ENCODE results near the gene CACNA1D. TPM values are rescaled to one million over a fixed set of nuclear protein-coding genes. Genes with fewer than 3 reads are reported as not detected.
"Not testable (repeated sequence)": the region's sequence is repeated elsewhere in the genome, so short reads cannot be mapped to it uniquely, and the experiment has no call there.

The CACNA1D gene
- total and polyA plus RNA-seq, 2 donors (not counting 1 experiment from before 2014, with no cell fraction given): 0.17 to 0.37 TPM

GRCh38 chr3:53570081-53570480 is 75.7 kb downstream of the CACNA1D start:
- Histone ChIP-seq H3K4me3 (replicated peaks in 1 of 4; ENCODE audit: control extremely low read depth in 1 of 4, insufficient read depth in 1 of 4, low read depth in 3 of 4, low read length in 4 of 4) (no peak overlapping the region), H3K27me3 (ENCODE audit: control insufficient read depth, insufficient read depth, low read length) (no peaks in the 10 kb centered on the region), H3K9ac (ENCODE audit: insufficient read depth, low read length) (no peak overlapping the region), H3K4me2 (ENCODE audit: extremely low read depth, insufficient read depth, low read length) (no peak overlapping the region), H3K9me3 (ENCODE audit: control insufficient read depth, insufficient read depth, low read depth, low read length) (no peaks in the 10 kb centered on the region), H4K20me1 (ENCODE audit: control insufficient read depth, extremely low read depth, insufficient read depth, low read length) (no peaks in the 10 kb centered on the region), H3K79me2 (ENCODE audit: control insufficient read depth, insufficient read depth, low read length) (no peaks in the 10 kb centered on the region), H3K36me3 (ENCODE audit: control insufficient read depth, insufficient read depth, low read length) (no peaks in the 10 kb centered on the region), H3K4me1 (ENCODE audit: control insufficient read depth, extremely low read depth, insufficient read depth, low read length) (no peaks in the 10 kb centered on the region), H2AFZ (ENCODE audit: low read length) (no peak overlapping the region), H3K27ac (ENCODE audit: insufficient read depth, low read length) (no peak overlapping the region)
- peak in 1 of 2 donors; percentile 3 for DNase-seq (ENCODE audit: low read depth in 2 of 2)
- TF ChIP-seq EZH2 (IDR thresholded peaks at IDR 0.05; ENCODE audit: low read length, missing control alignments): no peak
- TF ChIP-seq, protein P1, sequence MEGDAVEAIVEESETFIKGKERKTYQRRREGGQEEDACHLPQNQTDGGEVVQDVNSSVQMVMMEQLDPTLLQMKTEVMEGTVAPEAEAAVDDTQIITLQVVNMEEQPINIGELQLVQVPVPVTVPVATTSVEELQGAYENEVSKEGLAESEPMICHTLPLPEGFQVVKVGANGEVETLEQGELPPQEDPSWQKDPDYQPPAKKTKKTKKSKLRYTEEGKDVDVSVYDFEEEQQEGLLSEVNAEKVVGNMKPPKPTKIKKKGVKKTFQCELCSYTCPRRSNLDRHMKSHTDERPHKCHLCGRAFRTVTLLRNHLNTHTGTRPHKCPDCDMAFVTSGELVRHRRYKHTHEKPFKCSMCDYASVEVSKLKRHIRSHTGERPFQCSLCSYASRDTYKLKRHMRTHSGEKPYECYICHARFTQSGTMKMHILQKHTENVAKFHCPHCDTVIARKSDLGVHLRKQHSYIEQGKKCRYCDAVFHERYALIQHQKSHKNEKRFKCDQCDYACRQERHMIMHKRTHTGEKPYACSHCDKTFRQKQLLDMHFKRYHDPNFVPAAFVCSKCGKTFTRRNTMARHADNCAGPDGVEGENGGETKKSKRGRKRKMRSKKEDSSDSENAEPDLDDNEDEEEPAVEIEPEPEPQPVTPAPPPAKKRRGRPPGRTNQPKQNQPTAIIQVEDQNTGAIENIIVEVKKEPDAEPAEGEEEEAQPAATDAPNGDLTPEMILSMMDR (conservative IDR thresholded peaks at IDR 0.05 in 1 of 2, IDR thresholded peaks at IDR 0.05 in 1 of 2; ENCODE audit: low read depth in 1 of 2, low read length in 2 of 2): no peak

DNA sequence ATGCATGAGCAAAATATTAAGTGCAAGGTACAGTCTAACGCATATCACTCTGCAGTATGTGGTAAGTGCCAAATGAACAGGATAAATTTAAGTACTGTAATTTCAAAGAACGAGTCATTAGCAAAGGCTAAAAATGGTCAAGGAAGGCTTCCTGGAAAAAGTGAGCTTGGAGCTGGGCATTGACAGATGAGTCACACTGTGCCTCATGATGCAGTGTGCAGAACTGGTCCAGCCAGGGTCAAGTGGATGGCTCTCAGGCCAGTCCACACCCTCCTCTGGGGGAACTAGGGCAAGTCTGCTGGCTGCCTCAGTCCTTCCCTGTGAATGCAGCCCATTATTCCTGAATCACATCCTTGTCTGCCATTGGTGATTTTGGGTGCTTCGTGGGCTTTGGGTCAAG is 76.3 kb downstream of the CACNA1D start:
- H3K27ac ChIP-seq (ENCODE audit: insufficient read depth, low read length): no peak overlapping the region
- no peaks in the 10 kb centered on the region for H3K4me1 ChIP-seq (ENCODE audit: control insufficient read depth, extremely low read depth, insufficient read depth, low read length)
- H3K9ac ChIP-seq (ENCODE audit: insufficient read depth, low read length): no peak overlapping the region
- no peaks in the 10 kb centered on the region for H3K36me3 ChIP-seq (ENCODE audit: control insufficient read depth, insufficient read depth, low read length)
- no peak overlapping the region for H2AFZ ChIP-seq (ENCODE audit: low read length)
- no peak overlapping the region for H3K4me3 ChIP-seq (replicated peaks in 1 of 4; ENCODE audit: control extremely low read depth in 1 of 4, insufficient read depth in 1 of 4, low read depth in 3 of 4, low read length in 4 of 4)
- DNase-seq (ENCODE audit: low read depth in 2 of 2): peak; percentile 25 to 36
- no peaks in the 10 kb centered on the region for H3K79me2 ChIP-seq (ENCODE audit: control insufficient read depth, insufficient read depth, low read length)
- TF ChIP-seq EZH2 (IDR thresholded peaks at IDR 0.05; ENCODE audit: low read length, missing control alignments): no peak
- TF ChIP-seq, protein P1 (conservative IDR thresholded peaks at IDR 0.05 in 1 of 2, IDR thresholded peaks at IDR 0.05 in 1 of 2; ENCODE audit: low read depth in 1 of 2, low read length in 2 of 2): no peak
- H3K4me2 ChIP-seq (ENCODE audit: extremely low read depth, insufficient read depth, low read length): no peak overlapping the region
- no peaks in the 10 kb centered on the region for H3K9me3 ChIP-seq (ENCODE audit: control insufficient read depth, insufficient read depth, low read depth, low read length)
- H3K27me3 ChIP-seq (ENCODE audit: control insufficient read depth, insufficient read depth, low read length): no peaks in the 10 kb centered on the region
- no peaks in the 10 kb centered on the region for H4K20me1 ChIP-seq (ENCODE audit: control insufficient read depth, extremely low read depth, insufficient read depth, low read length)

DNA sequence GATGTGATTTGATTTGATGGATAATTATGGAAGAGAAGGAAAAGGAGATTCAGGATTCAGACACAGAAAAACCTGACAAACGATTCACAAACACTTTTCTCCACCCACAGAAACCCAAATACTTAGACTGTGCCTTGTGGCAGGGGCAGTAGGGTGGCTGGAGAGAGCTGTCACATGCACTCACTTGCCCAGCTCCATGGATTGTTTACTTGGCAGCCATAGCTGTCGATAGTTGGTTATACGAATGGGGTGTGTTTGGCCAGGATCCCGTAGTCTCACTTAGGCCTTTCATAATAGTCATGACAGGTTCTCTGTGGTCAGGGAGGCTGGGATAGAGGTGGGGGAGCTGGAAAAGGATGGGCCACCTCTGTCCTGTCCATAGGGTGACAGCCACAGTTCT is 76.9 kb downstream of the CACNA1D start:
- TF ChIP-seq, protein P1 (conservative IDR thresholded peaks at IDR 0.05 in 1 of 2, IDR thresholded peaks at IDR 0.05 in 1 of 2; ENCODE audit: low read depth in 1 of 2, low read length in 2 of 2): no peak
- no peak for TF ChIP-seq EZH2 (IDR thresholded peaks at IDR 0.05; ENCODE audit: low read length, missing control alignments)
- H3K79me2 ChIP-seq (ENCODE audit: control insufficient read depth, insufficient read depth, low read length): no peaks in the 10 kb centered on the region
- no peak for DNase-seq (ENCODE audit: low read depth in 2 of 2)
- no peaks in the 10 kb centered on the region for H3K27me3 ChIP-seq (ENCODE audit: control insufficient read depth, insufficient read depth, low read length)
- H3K4me3 ChIP-seq (replicated peaks in 1 of 4; ENCODE audit: control extremely low read depth in 1 of 4, insufficient read depth in 1 of 4, low read depth in 3 of 4, low read length in 4 of 4): no peak overlapping the region
- H3K9me3 ChIP-seq (ENCODE audit: control insufficient read depth, insufficient read depth, low read depth, low read length): no peaks in the 10 kb centered on the region
- H3K27ac ChIP-seq (ENCODE audit: insufficient read depth, low read length): no peak overlapping the region
- no peaks in the 10 kb centered on the region for H3K36me3 ChIP-seq (ENCODE audit: control insufficient read depth, insufficient read depth, low read length)
- H3K4me2 ChIP-seq (ENCODE audit: extremely low read depth, insufficient read depth, low read length): no peak overlapping the region
- H2AFZ ChIP-seq (ENCODE audit: low read length): no peak overlapping the region
- H3K9ac ChIP-seq (ENCODE audit: insufficient read depth, low read length): no peak overlapping the region
- no peaks in the 10 kb centered on the region for H3K4me1 ChIP-seq (ENCODE audit: control insufficient read depth, extremely low read depth, insufficient read depth, low read length)
- no peaks in the 10 kb centered on the region for H4K20me1 ChIP-seq (ENCODE audit: control insufficient read depth, extremely low read depth, insufficient read depth, low read length)

GRCh38 chr3:53572184-53572583 is 77.8 kb downstream of the CACNA1D start:
- H3K4me3 ChIP-seq (replicated peaks in 1 of 4; ENCODE audit: control extremely low read depth in 1 of 4, insufficient read depth in 1 of 4, low read depth in 3 of 4, low read length in 4 of 4); H3K27me3 ChIP-seq (ENCODE audit: control insufficient read depth, insufficient read depth, low read length); H3K9ac ChIP-seq (ENCODE audit: insufficient read depth, low read length); H3K4me2 ChIP-seq (ENCODE audit: extremely low read depth, insufficient read depth, low read length); H3K9me3 ChIP-seq (ENCODE audit: control insufficient read depth, insufficient read depth, low read depth, low read length); H3K4me1 ChIP-seq (ENCODE audit: control insufficient read depth, extremely low read depth, insufficient read depth, low read length); DNase-seq (ENCODE audit: low read depth in 2 of 2); H3K79me2 ChIP-seq (ENCODE audit: control insufficient read depth, insufficient read depth, low read length); H3K36me3 ChIP-seq (ENCODE audit: control insufficient read depth, insufficient read depth, low read length); H3K27ac ChIP-seq (ENCODE audit: insufficient read depth, low read length); H2AFZ ChIP-seq (ENCODE audit: low read length); H4K20me1 ChIP-seq (ENCODE audit: control insufficient read depth, extremely low read depth, insufficient read depth, low read length): not testable (repeated sequence)
